ENCODE measurements around the gene TAF7L. TPM values are rescaled to one million over a fixed set of nuclear protein-coding genes. Genes with fewer than 3 reads are reported as not detected.

TAF7L gene
- total and polyA plus RNA-seq, 2 donors (not counting 3 experiments of a cell fraction or from before 2014, with no cell fraction given), result 0.70 to 1.8 TPM

DNA sequence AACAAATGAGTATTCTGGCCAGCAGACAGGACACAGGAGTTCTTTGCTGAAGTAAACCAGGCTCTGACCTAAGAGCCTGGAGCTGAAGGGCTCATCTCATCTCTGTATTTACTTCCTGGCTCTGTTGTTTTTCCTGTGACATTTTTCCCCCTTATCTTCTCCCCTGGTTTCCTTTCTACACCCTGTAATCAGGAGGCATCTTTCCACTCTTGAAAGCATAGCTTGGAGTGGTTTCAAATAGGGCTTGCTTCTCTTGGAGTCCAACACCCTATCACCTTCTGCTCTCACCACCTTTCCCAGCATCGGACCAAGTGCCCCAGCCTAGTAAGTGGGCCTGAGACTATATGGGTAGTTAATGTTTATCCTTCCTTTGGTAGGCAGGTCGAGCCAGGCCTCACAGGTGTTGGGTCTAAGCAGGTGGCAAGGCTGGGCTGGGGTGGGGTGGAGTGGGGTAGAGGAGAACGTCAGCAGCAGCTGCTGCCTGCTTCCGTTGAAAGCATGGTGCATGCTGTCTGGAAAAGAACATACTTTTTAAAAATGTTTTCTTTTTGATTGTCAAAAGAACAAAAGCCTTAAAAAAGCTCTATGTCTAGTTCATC lies 70.4 kb downstream of the TAF7L start:
- H3K27me3 ChIP-seq (ENCODE audit: control insufficient read depth in 2 of 2, insufficient read depth in 2 of 2, low read length in 2 of 2), result no peaks in the 10 kb centered on the region
- no peaks in the 10 kb centered on the region for H3K79me2 ChIP-seq (ENCODE audit: control insufficient read depth, insufficient read depth, low read length)
- no TSS peak for BruUV-seq (replicated peaks)
- TF ChIP-seq MYC (IDR thresholded peaks at IDR 0.05; ENCODE audit: low read depth, low read length) (no peak), GATA2 (IDR thresholded peaks at IDR 0.05; ENCODE audit: insufficient read depth, insufficient read length, low read depth, low read length) (peak; percentile 57), POLR2A (IDR thresholded peaks at IDR 0.05; ENCODE audit: low read depth, low read length) (no peak)
- peaks cover 22% of the 10 kb centered on the region for H3K4me1 ChIP-seq (ENCODE audit: control insufficient read depth, extremely low read depth, insufficient read depth, low read length)
- H3K9me3 ChIP-seq (replicated peaks; ENCODE audit: control insufficient read depth, insufficient read depth, low read length), result no peaks in the 10 kb centered on the region
- H3K4me2 ChIP-seq (ENCODE audit: insufficient read depth, low read length), result peak overlapping the region; percentile 29
- no peaks in the 10 kb centered on the region for H3K9me1 ChIP-seq (replicated peaks; ENCODE audit: control insufficient read depth, extremely low read depth, insufficient read depth, low read length)
- dilution Hi-C loops (cut with MboI; ENCODE audit: extremely low pct_ligation_motif_present, low sequenced_read_pairs), result no loop called here
- H2AFZ ChIP-seq (ENCODE audit: low read depth, low read length), result no peak overlapping the region
- H3K27ac ChIP-seq (ENCODE audit: insufficient read depth, low read depth, low read length), result no peak overlapping the region
- H3K4me3 ChIP-seq (replicated peaks in 1 of 3; ENCODE audit: insufficient read depth in 1 of 3, low read depth in 1 of 3, low read length in 3 of 3), result no peak overlapping the region
- H3K36me3 ChIP-seq (ENCODE audit: control insufficient read depth in 2 of 2, extremely low read depth in 1 of 2, insufficient read depth in 2 of 2, low read length in 2 of 2), result no peaks in the 10 kb centered on the region
- ChIA-PET CTCF (no interaction called here), POLR2A (no interaction called here)
- DNase-seq (ENCODE audit: low read depth, low spot score) (no peak), FAIRE-seq (peak; percentile 86)
- H4K20me1 ChIP-seq (replicated peaks; ENCODE audit: control insufficient read depth, extremely low read depth, insufficient read depth, low read length), result no peaks in the 10 kb centered on the region
- H3K9ac ChIP-seq (replicated peaks; ENCODE audit: extremely low read depth, insufficient read depth, low read length), result no peak overlapping the region
- intact Hi-C loops (cut with micrococcal nuclease), result no loop called here

DNA sequence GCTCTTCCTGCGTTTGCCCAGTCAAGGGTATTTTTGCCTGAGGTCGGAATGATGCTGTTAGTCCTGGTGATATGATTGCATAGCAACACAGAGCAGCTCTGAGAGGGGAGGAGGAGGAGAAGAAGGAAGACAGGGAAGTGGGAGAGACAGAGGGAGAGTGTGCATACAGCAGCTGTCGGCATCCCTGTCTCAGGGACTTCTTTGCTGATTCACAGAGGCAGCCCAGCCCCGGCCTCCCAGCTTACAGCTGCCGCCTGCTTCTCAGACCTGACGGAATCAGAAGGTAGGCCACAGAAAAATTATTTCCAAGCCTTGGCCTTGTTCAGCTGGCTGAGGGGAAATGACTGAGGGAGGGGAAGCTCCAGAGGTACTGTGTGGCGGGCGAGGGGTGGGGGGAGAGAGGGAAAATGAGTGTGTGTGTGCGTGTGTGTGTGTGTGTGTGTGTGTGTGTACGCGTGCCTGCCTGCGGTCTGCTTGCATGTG lies 71.2 kb downstream of the TAF7L start:
- H3K9ac ChIP-seq (replicated peaks; ENCODE audit: extremely low read depth, insufficient read depth, low read length), result no peak overlapping the region
- H3K4me1 ChIP-seq (ENCODE audit: control insufficient read depth, extremely low read depth, insufficient read depth, low read length), result peaks cover 22% of the 10 kb centered on the region
- FAIRE-seq (peak; percentile 49), DNase-seq (ENCODE audit: low read depth, low spot score) (no peak)
- peak overlapping the region; percentile 31 for H3K4me2 ChIP-seq (ENCODE audit: insufficient read depth, low read length)
- H3K36me3 ChIP-seq (ENCODE audit: control insufficient read depth in 2 of 2, extremely low read depth in 1 of 2, insufficient read depth in 2 of 2, low read length in 2 of 2), result no peaks in the 10 kb centered on the region
- H3K9me3 ChIP-seq (replicated peaks; ENCODE audit: control insufficient read depth, insufficient read depth, low read length), result no peaks in the 10 kb centered on the region
- no peak for TF ChIP-seq GATA2 (IDR thresholded peaks at IDR 0.05; ENCODE audit: insufficient read depth, insufficient read length, low read depth, low read length)
- TF ChIP-seq, protein P1, sequence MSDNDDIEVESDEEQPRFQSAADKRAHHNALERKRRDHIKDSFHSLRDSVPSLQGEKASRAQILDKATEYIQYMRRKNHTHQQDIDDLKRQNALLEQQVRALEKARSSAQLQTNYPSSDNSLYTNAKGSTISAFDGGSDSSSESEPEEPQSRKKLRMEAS (IDR thresholded peaks at IDR 0.05; ENCODE audit: insufficient read depth, insufficient read length), result no peak
- TF ChIP-seq MYC (IDR thresholded peaks at IDR 0.05; ENCODE audit: low read depth, low read length), result no peak
- TF ChIP-seq JUN (IDR thresholded peaks at IDR 0.05; ENCODE audit: borderline replicate concordance, insufficient read depth, insufficient read length, low read depth), result no peak
- TF ChIP-seq POLR2A (IDR thresholded peaks at IDR 0.05; ENCODE audit: low read depth, low read length), result no peak
- TF ChIP-seq, protein P2, sequence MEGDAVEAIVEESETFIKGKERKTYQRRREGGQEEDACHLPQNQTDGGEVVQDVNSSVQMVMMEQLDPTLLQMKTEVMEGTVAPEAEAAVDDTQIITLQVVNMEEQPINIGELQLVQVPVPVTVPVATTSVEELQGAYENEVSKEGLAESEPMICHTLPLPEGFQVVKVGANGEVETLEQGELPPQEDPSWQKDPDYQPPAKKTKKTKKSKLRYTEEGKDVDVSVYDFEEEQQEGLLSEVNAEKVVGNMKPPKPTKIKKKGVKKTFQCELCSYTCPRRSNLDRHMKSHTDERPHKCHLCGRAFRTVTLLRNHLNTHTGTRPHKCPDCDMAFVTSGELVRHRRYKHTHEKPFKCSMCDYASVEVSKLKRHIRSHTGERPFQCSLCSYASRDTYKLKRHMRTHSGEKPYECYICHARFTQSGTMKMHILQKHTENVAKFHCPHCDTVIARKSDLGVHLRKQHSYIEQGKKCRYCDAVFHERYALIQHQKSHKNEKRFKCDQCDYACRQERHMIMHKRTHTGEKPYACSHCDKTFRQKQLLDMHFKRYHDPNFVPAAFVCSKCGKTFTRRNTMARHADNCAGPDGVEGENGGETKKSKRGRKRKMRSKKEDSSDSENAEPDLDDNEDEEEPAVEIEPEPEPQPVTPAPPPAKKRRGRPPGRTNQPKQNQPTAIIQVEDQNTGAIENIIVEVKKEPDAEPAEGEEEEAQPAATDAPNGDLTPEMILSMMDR (IDR thresholded peaks at IDR 0.05; ENCODE audit: extremely low read depth in 1 of 2, insufficient read depth in 1 of 2, low read depth in 1 of 2, low read length in 2 of 2), result no peak
- TF ChIP-seq POLR2AphosphoS5 (IDR thresholded peaks at IDR 0.05; ENCODE audit: insufficient read depth, low read depth, low read length), result no peak
- no peak for TF ChIP-seq FOS (IDR thresholded peaks at IDR 0.05; ENCODE audit: borderline replicate concordance, insufficient read depth, low read length)
- H4K20me1 ChIP-seq (replicated peaks; ENCODE audit: control insufficient read depth, extremely low read depth, insufficient read depth, low read length), result no peaks in the 10 kb centered on the region
- H3K79me2 ChIP-seq (ENCODE audit: control insufficient read depth, insufficient read depth, low read length), result no peaks in the 10 kb centered on the region
- intact Hi-C loops (cut with micrococcal nuclease) (no loop called here), dilution Hi-C loops (cut with MboI; ENCODE audit: extremely low pct_ligation_motif_present, low sequenced_read_pairs) (no loop called here)
- no peaks in the 10 kb centered on the region for H3K27me3 ChIP-seq (ENCODE audit: control insufficient read depth in 2 of 2, insufficient read depth in 2 of 2, low read length in 2 of 2)
- peak overlapping the region; percentile 11 for H3K27ac ChIP-seq (ENCODE audit: insufficient read depth, low read depth, low read length)
- peak overlapping the region; percentile 88 for H2AFZ ChIP-seq (ENCODE audit: low read depth, low read length)
- no peaks in the 10 kb centered on the region for H3K9me1 ChIP-seq (replicated peaks; ENCODE audit: control insufficient read depth, extremely low read depth, insufficient read depth, low read length)
- CTCF ChIA-PET, result no interaction called here
- no TSS peak for BruUV-seq (replicated peaks)
- POLR2A ChIA-PET, result no interaction called here
- no peak overlapping the region for H3K4me3 ChIP-seq (replicated peaks in 1 of 3; ENCODE audit: insufficient read depth in 1 of 3, low read depth in 1 of 3, low read length in 3 of 3)

Measured in endothelial cell of umbilical vein (primary cell).